Endothelial cell of umbilical vein (primary cell): ENCODE measurements around the gene USP28. TPM values are rescaled to one million over a fixed set of nuclear protein-coding genes. Genes with fewer than 3 reads are reported as not detected.

Experiments
- BruUV-seq: library from RNA; stranded (reverse); fragments of 400-500 nt; replicated peaks from 2 replicates; lab custom pipeline; 2021; lab: Mats Ljungman, UMichigan
- CTCF ChIA-PET: fragments of 300-600, 350-600 bp; sonication (Branson Sonifier 250); formaldehyde crosslinking; loops from one replicate; lab custom pipeline; 2021; ENCODE audit warnings: antibody characterized with exemption, inconsistent platforms; lab: Charles Lee
- POLR2A ChIA-PET: fragments of 300-600, 350-600 bp; sonication (Branson Sonifier 250); formaldehyde crosslinking; loops from one replicate; lab custom pipeline; 2021; ENCODE audit warnings: antibody characterized with exemption, inconsistent platforms; lab: Charles Lee
- DNase-seq: peaks from one replicate; pipeline ENCODE4 v3.0.0-alpha.2; 2011; ENCODE audit warnings: low read depth, low spot score
- FAIRE-seq: peaks from 2 replicates; lab custom pipeline; 2011; peaks lifted over from hg19 to GRCh38; lab: Jason Lieb, UNC
- H2AFZ ChIP-seq: 2 replicates; pipeline ENCODE4 v1.6.0; 2012; ENCODE audit warnings: low read depth, low read length, control low read depth, inconsistent platforms
- H3K27ac ChIP-seq: 2 replicates; pipeline ENCODE4 v1.5.1; 2011; ENCODE audit warnings: low read depth, mild to moderate bottlenecking, control low read depth, low read length, moderate library complexity; ENCODE audit not compliant: insufficient read depth
- H3K27me3 ChIP-seq, 2 experiments: 2 replicates each; pipeline versions ENCODE4 v1.6.0 to v1.6.1; 2011; ENCODE audit warnings: low read length in 2 of 2, mixed read lengths in 1 of 2; ENCODE audit not compliant: control insufficient read depth in 2 of 2, insufficient read depth in 2 of 2
- H3K36me3 ChIP-seq, 2 experiments: 2 replicates in 1 of 2; 3 replicates in 1 of 2; pipeline ENCODE4 v1.5.1; 2011; ENCODE audit warnings: low read length in 2 of 2, mild to moderate bottlenecking in 1 of 2, moderate library complexity in 1 of 2; ENCODE audit not compliant: control insufficient read depth in 2 of 2, insufficient read depth in 2 of 2; ENCODE audit errors: extremely low read depth in 1 of 2
- H3K4me1 ChIP-seq: 3 replicates; pipeline ENCODE4 v1.5.1; 2011; ENCODE audit warnings: mild to moderate bottlenecking, low read length; ENCODE audit not compliant: control insufficient read depth, insufficient read depth; ENCODE audit errors: extremely low read depth
- H3K4me2 ChIP-seq: 2 replicates; pipeline ENCODE4 v1.6.1; 2011; ENCODE audit warnings: low read length, control low read depth, mixed read lengths; ENCODE audit not compliant: insufficient read depth
- H3K4me3 ChIP-seq, 3 experiments: fragments of 200-600 bp in 1 of 3; sonication (generic), shearing (Covaris generic) in 1 of 3; replicated peaks in 1 of 3; 2 replicates each; pipeline ENCODE4 v1.5.1; 2011 to 2016; ENCODE audit warnings: control low read depth in 3 of 3, low read length in 3 of 3, mild to moderate bottlenecking in 2 of 3, inconsistent platforms in 1 of 3, low read depth in 1 of 3, moderate library complexity in 1 of 3; ENCODE audit not compliant: insufficient read depth in 1 of 3
- H3K79me2 ChIP-seq: 2 replicates; pipeline ENCODE4 v1.6.0; 2012; ENCODE audit warnings: low read length, inconsistent platforms; ENCODE audit not compliant: control insufficient read depth, insufficient read depth
- H3K9ac ChIP-seq: replicated peaks from 2 replicates; pipeline ENCODE3; 2011; ENCODE audit warnings: low read length, control low read depth; ENCODE audit not compliant: insufficient read depth; ENCODE audit errors: extremely low read depth
- H3K9me1 ChIP-seq: replicated peaks from 3 replicates; pipeline ENCODE4 v1.6.0; 2011; ENCODE audit warnings: mild to moderate bottlenecking, low read length; ENCODE audit not compliant: control insufficient read depth, insufficient read depth; ENCODE audit errors: extremely low read depth
- H3K9me3 ChIP-seq: replicated peaks from 2 replicates; pipeline ENCODE4 v1.5.1; 2012; ENCODE audit warnings: low read length, inconsistent platforms; ENCODE audit not compliant: control insufficient read depth, insufficient read depth
- H4K20me1 ChIP-seq: replicated peaks from 2 replicates; pipeline ENCODE3; 2011; ENCODE audit warnings: mild to moderate bottlenecking, low read length; ENCODE audit not compliant: control insufficient read depth, insufficient read depth; ENCODE audit errors: extremely low read depth
- CTCF ChIP-seq, 2 donors: IDR thresholded peaks; 1 replicate in 1 of 2; 2 replicates in 1 of 2; pipeline ENCODE4 v1.5.1; 2011; ENCODE audit warnings: low read length in 2 of 2, mild to moderate bottlenecking in 2 of 2, moderate library complexity in 2 of 2, control low read depth in 1 of 2, inconsistent platforms in 1 of 2, low read depth in 1 of 2; ENCODE audit not compliant: insufficient read depth in 1 of 2; ENCODE audit errors: extremely low read depth in 1 of 2
- EZH2 ChIP-seq: IDR thresholded peaks from 2 replicates; pipeline ENCODE4 v1.6.1; 2012; ENCODE audit warnings: borderline replicate concordance, low read depth, mild to moderate bottlenecking, moderate library complexity, low read length, inconsistent platforms; ENCODE audit not compliant: severe bottlenecking
- FOS ChIP-seq: IDR thresholded peaks from 2 replicates; pipeline ENCODE4 v1.6.1; 2011; ENCODE audit warnings: mild to moderate bottlenecking, low read length, moderate library complexity, borderline replicate concordance; ENCODE audit not compliant: insufficient read depth
- GATA2 ChIP-seq: IDR thresholded peaks from 2 replicates; pipeline ENCODE4 v1.7.0; 2011; ENCODE audit warnings: low read depth, mild to moderate bottlenecking, moderate library complexity, mixed read lengths, low read length; ENCODE audit not compliant: insufficient read length, insufficient read depth
- JUN ChIP-seq: IDR thresholded peaks from 2 replicates; pipeline ENCODE4 v1.6.1; 2011; ENCODE audit warnings: borderline replicate concordance, low read depth; ENCODE audit not compliant: insufficient read length, insufficient read depth
- MYC ChIP-seq: IDR thresholded peaks from one replicate; pipeline ENCODE4 v1.6.1; 2011; ENCODE audit warnings: mild to moderate bottlenecking, low read depth, low read length
- POLR2A ChIP-seq: IDR thresholded peaks from 2 replicates; pipeline ENCODE4 v1.6.1; 2012; ENCODE audit warnings: low read depth, mild to moderate bottlenecking, control low read depth, low read length
- POLR2AphosphoS5 ChIP-seq: IDR thresholded peaks from 2 replicates; pipeline ENCODE4 v1.6.1; 2012; ENCODE audit warnings: low read depth, mild to moderate bottlenecking, control low read depth, low read length, moderate library complexity; ENCODE audit not compliant: insufficient read depth
- dilution Hi-C: fragments of 300-500 bp; cut with MboI; formaldehyde crosslinking; loops from one replicate; pipeline ENCODE4 v1.15.0; 2019; ENCODE audit warnings: low sequenced_read_pairs; ENCODE audit not compliant: extremely low pct_ligation_motif_present
- intact Hi-C: fragments of 100-400 bp; cut with micrococcal nuclease; formaldehyde crosslinking; loops from one replicate; pipeline ENCODE4 v1.10.0; 2022
- polyA plus RNA-seq, 4 experiments: library from polyadenylated mRNA; depleted of rRNA in 3 of 4; stranded (reverse) in 3 of 4; unstranded in 1 of 4; fragments of >200 nt; gene quantifications; 2 replicates each; pipeline versions ENCODE4 v1.2.1 to v1.2.3, GENCODE V29; 2011 to 2012; ENCODE audit warnings: missing spikeins in 1 of 4
- total RNA-seq: library from RNA; stranded (reverse); gene quantifications from 2 replicates; pipeline ENCODE4 v1.2.3, GENCODE V29; 2021
- TF ChIP-seq, protein P1 (sequence below): IDR thresholded peaks from 2 replicates; pipeline ENCODE4 v1.6.1; 2011; ENCODE audit not compliant: insufficient read depth, insufficient read length

The USP28 gene
- total and polyA plus RNA-seq, 2 donors (not counting 3 experiments of a cell fraction or from before 2014, with no cell fraction given): 19.2 to 29.6 TPM

GRCh38 chr11:113771964-113772363 lies 103.4 kb downstream of the USP28 start:
- H2AFZ ChIP-seq: no peak overlapping the region
- BruUV-seq: TSS peak; percentile 38
- H3K27ac ChIP-seq: no peak overlapping the region
- H3K9me3 ChIP-seq: no peaks in the 10 kb centered on the region
- H3K4me2 ChIP-seq: no peak overlapping the region
- intact Hi-C loops (loop anchor here (5.0 to 10.0 kb wide), 3 partner anchors 237 to 630 kb away; partner anchors contain the start of genes ANKK1, C11orf71 and RBM7), dilution Hi-C loops (no loop called here)
- no peak for DNase-seq
- FAIRE-seq: no peak
- H4K20me1 ChIP-seq: no peaks in the 10 kb centered on the region
- no peak overlapping the region for H3K4me3 ChIP-seq
- peaks cover 7 to 22% of the 10 kb centered on the region in 2 experiments for H3K27me3 ChIP-seq
- peaks cover 24% of the 10 kb centered on the region for H3K79me2 ChIP-seq
- peaks cover 6% of the 10 kb centered on the region for H3K4me1 ChIP-seq
- H3K9ac ChIP-seq: no peak overlapping the region
- CTCF ChIA-PET: interaction anchor here (1.1 to 2.9 kb wide), 3 partner anchors 13 to 458 kb away, joined by 3 to 19 read pairs (median 5); partner anchors contain the start of gene TTC12
- POLR2A ChIA-PET: no interaction called here
- no peaks in the 10 kb centered on the region for H3K9me1 ChIP-seq
- no peak for TF ChIP-seq JUN
- TF ChIP-seq POLR2AphosphoS5: no peak
- TF ChIP-seq CTCF (IDR thresholded peaks at IDR 0.05; ENCODE audit: extremely low read depth in 1 of 2, insufficient read depth in 1 of 2, low read depth in 1 of 2, low read length in 2 of 2): no peak
- no peak for TF ChIP-seq FOS
- TF ChIP-seq POLR2A: no peak
- TF ChIP-seq MYC: no peak
- no peak for TF ChIP-seq GATA2
- TF ChIP-seq EZH2: no peak
- TF ChIP-seq, protein P1, sequence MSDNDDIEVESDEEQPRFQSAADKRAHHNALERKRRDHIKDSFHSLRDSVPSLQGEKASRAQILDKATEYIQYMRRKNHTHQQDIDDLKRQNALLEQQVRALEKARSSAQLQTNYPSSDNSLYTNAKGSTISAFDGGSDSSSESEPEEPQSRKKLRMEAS: no peak
- peaks cover 0 to 3% of the 10 kb centered on the region in 2 experiments for H3K36me3 ChIP-seq
